Keratinocyte (primary cell): ENCODE data around the gene JOSD1. TPM values are rescaled to one million over a fixed set of nuclear protein-coding genes. Genes with fewer than 3 reads are reported as not detected.

ENCODE experiments used
- DNase-seq: peaks from one replicate; pipeline ENCODE4 v3.0.0-alpha.2; 2011; ENCODE audit warnings: low read depth, missing footprints, low spot score
- FAIRE-seq: peaks from 2 replicates; lab custom pipeline; 2011; peaks lifted over from hg19 to GRCh38; lab: Jason Lieb, UNC
- H2AFZ ChIP-seq: 2 replicates; pipeline ENCODE4 v1.6.0; 2012; ENCODE audit warnings: low read length, control low read depth, inconsistent platforms; ENCODE audit not compliant: control insufficient read depth
- H3K27ac ChIP-seq: 2 replicates; pipeline ENCODE4 v1.5.1; 2011; ENCODE audit warnings: low read length; ENCODE audit not compliant: control insufficient read depth, insufficient read depth
- H3K27me3 ChIP-seq: 3 replicates; pipeline ENCODE4 v1.6.0; 2011; ENCODE audit warnings: low read length; ENCODE audit not compliant: control insufficient read depth, insufficient read depth; ENCODE audit errors: extremely low read depth
- H3K36me3 ChIP-seq, 2 experiments: 2 replicates in 1 of 2; 3 replicates in 1 of 2; pipeline ENCODE4 v1.5.1; 2011; ENCODE audit warnings: low read length in 2 of 2, mild to moderate bottlenecking in 1 of 2; ENCODE audit not compliant: control insufficient read depth in 2 of 2, insufficient read depth in 2 of 2; ENCODE audit errors: extremely low read depth in 1 of 2
- H3K4me1 ChIP-seq: 3 replicates; pipeline ENCODE4 v1.5.1; 2011; ENCODE audit warnings: low read length; ENCODE audit not compliant: control insufficient read depth, insufficient read depth; ENCODE audit errors: extremely low read depth
- H3K4me2 ChIP-seq: 3 replicates; pipeline ENCODE4 v1.6.0; 2011; ENCODE audit warnings: low read depth, low read length; ENCODE audit not compliant: control insufficient read depth, insufficient read depth; ENCODE audit errors: extremely low read depth
- H3K4me3 ChIP-seq, 3 experiments: fragments of 200-600 bp in 1 of 3; sonication (generic) in 1 of 3; 2 replicates in 2 of 3; 3 replicates in 1 of 3; pipeline ENCODE4 v1.5.1; 2011 to 2016; ENCODE audit warnings: low read length in 3 of 3, mild to moderate bottlenecking in 3 of 3, control low read depth in 2 of 3, inconsistent platforms in 1 of 3, low read depth in 1 of 3, mixed read lengths in 1 of 3, mixed run types in 1 of 3, moderate library complexity in 1 of 3; ENCODE audit not compliant: control insufficient read depth in 2 of 3, insufficient read depth in 2 of 3; ENCODE audit errors: extremely low read depth in 1 of 3
- H3K79me2 ChIP-seq: 2 replicates; pipeline ENCODE4 v1.6.0; 2012; ENCODE audit warnings: low read length; ENCODE audit not compliant: control insufficient read depth, insufficient read depth
- H3K9ac ChIP-seq: 3 replicates; pipeline ENCODE4 v1.6.0; 2011; ENCODE audit warnings: low read length; ENCODE audit not compliant: control insufficient read depth, insufficient read depth; ENCODE audit errors: extremely low read depth
- H3K9me1 ChIP-seq: 3 replicates; pipeline ENCODE4 v1.6.0; 2011; ENCODE audit warnings: low read length; ENCODE audit not compliant: control insufficient read depth, insufficient read depth; ENCODE audit errors: extremely low read depth
- H3K9me3 ChIP-seq: 2 replicates; pipeline ENCODE4 v1.5.1; 2012; ENCODE audit warnings: low read depth, low read length; ENCODE audit not compliant: control insufficient read depth
- H4K20me1 ChIP-seq: 3 replicates; pipeline ENCODE4 v1.6.0; 2011; ENCODE audit warnings: low read length; ENCODE audit not compliant: control insufficient read depth, insufficient read depth; ENCODE audit errors: extremely low read depth
- EZH2 ChIP-seq: IDR thresholded peaks from one replicate; pipeline ENCODE4 v1.6.1; 2012; ENCODE audit warnings: inconsistent platforms, mild to moderate bottlenecking, low read length, moderate library complexity
- dilution Hi-C: fragments of 300-500 bp; cut with MboI; formaldehyde crosslinking; loops from one replicate; pipeline ENCODE4 v1.7.0; 2020; ENCODE audit warnings: low sequenced_read_pairs; ENCODE audit not compliant: extremely low pct_ligation_motif_present
- polyA plus RNA-seq, 5 experiments: library from polyadenylated mRNA; depleted of rRNA in 3 of 5; stranded (reverse) in 3 of 5; stranded (forward) in 1 of 5; unstranded in 1 of 5; fragments of >200 nt; gene quantifications; 1 replicate in 1 of 5; 2 replicates in 3 of 5; 3 replicates in 1 of 5; pipeline versions ENCODE4 v1.2.1 to v1.2.3, GENCODE V29; 2011 to 2012; ENCODE audit warnings: missing spikeins in 2 of 5, low read depth in 1 of 5, low replicate concordance in 1 of 5
- TF ChIP-seq, protein P1 (sequence below), 3 experiments: IDR thresholded peaks in 1 of 3; conservative IDR thresholded peaks in 1 of 3; optimal IDR thresholded peaks in 1 of 3; 2 replicates in 2 of 3; 3 replicates in 1 of 3; pipeline versions ENCODE3 to v1.5.1; 2011; ENCODE audit warnings: low read length in 3 of 3, mild to moderate bottlenecking in 3 of 3, moderate library complexity in 2 of 3, control low read depth in 1 of 3, inconsistent platforms in 1 of 3; ENCODE audit not compliant: insufficient read depth in 2 of 3; ENCODE audit errors: extremely low read depth in 1 of 3

Gene JOSD1
- polyA plus RNA-seq, 1 donor (not counting 4 experiments of a cell fraction or from before 2014, with no cell fraction given): 32.6 TPM

DNA sequence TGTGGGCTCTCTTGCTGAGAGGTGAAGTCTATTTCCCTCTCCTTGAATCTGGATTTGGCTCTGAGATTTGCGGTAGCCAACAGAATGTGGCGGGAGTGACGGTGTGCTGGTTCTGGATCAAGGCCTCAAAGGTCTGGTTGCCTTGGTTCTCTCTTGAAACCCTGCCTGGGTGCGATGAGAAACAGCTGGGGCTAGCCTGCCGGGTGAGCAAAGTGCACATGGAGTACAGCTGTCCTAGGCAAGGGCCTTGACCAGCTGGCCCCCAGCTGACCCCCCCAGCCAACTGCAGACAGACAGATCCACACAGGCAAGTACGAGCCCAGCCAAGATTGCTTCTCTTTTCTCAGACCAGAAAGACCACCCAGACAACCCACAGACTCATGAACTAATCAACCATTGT lies 44.2 kb upstream of the JOSD1 start:
- Histone ChIP-seq H4K20me1 (no peaks in the 10 kb centered on the region), H3K27ac (no peak overlapping the region), H3K36me3 (peaks cover 31 to 52% of the 10 kb centered on the region in 2 experiments), H3K79me2 (no peaks in the 10 kb centered on the region), H3K9ac (no peak overlapping the region), H2AFZ (no peak overlapping the region), H3K4me1 (peaks cover 18% of the 10 kb centered on the region), H3K4me2 (no peak overlapping the region), H3K27me3 (no peaks in the 10 kb centered on the region), H3K4me3 (no peak overlapping the region), H3K9me3 (no peaks in the 10 kb centered on the region), H3K9me1 (no peaks in the 10 kb centered on the region)
- no peak for FAIRE-seq
- no peak for TF ChIP-seq EZH2
- TF ChIP-seq, protein P1, sequence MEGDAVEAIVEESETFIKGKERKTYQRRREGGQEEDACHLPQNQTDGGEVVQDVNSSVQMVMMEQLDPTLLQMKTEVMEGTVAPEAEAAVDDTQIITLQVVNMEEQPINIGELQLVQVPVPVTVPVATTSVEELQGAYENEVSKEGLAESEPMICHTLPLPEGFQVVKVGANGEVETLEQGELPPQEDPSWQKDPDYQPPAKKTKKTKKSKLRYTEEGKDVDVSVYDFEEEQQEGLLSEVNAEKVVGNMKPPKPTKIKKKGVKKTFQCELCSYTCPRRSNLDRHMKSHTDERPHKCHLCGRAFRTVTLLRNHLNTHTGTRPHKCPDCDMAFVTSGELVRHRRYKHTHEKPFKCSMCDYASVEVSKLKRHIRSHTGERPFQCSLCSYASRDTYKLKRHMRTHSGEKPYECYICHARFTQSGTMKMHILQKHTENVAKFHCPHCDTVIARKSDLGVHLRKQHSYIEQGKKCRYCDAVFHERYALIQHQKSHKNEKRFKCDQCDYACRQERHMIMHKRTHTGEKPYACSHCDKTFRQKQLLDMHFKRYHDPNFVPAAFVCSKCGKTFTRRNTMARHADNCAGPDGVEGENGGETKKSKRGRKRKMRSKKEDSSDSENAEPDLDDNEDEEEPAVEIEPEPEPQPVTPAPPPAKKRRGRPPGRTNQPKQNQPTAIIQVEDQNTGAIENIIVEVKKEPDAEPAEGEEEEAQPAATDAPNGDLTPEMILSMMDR (optimal IDR thresholded peaks at IDR 0.05 in 1 of 3, IDR thresholded peaks at IDR 0.05 in 1 of 3, conservative IDR thresholded peaks at IDR 0.05 in 1 of 3; ENCODE audit: extremely low read depth in 1 of 3, insufficient read depth in 2 of 3, low read length in 3 of 3): no peak
- dilution Hi-C loops: no loop called here
- no peak for DNase-seq

DNA sequence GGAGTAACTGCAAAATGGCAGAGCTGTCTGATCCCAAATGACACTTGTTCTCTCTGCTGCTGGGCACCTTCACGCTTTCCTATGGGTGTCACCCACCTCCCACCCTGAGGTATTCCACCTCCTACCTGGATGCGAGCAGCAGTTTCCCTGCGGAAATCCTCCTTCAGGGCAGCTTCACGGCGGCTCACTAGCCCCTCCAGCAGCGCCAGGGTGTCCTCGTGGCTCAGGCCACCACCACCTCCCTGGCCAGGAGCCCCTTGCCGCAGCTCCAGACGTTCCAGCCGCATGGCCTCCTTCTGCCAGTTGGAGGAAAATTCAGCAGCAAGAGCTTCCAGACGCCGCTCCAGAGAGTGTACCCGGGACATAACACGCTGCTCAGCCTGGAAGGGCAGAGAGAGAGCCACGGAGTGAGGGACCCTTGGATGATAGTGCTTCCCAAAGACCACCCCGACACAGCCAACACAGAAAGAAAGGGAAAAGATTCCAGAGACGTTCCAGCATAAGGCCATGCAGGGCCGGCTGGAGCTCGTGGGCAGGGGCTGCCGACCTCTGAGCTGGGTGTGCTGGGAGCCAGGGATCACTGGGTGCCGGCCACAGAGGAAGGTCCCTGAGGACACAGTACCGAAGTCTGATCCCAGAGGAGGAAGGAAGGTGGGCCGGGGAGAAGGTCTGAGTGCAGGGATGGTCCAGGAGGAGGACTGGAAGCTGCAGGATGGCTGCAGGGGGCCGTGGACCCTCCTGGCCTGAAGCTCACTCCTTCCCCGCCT lies 41.6 kb upstream of the JOSD1 start:
- FAIRE-seq (no peak), DNase-seq (no peak)
- H3K4me2 ChIP-seq: no peak overlapping the region
- H3K4me3 ChIP-seq: no peak overlapping the region
- no peaks in the 10 kb centered on the region for H3K9me3 ChIP-seq
- H2AFZ ChIP-seq: no peak overlapping the region
- peaks cover 44 to 68% of the 10 kb centered on the region in 2 experiments for H3K36me3 ChIP-seq
- TF ChIP-seq, protein P1 (optimal IDR thresholded peaks at IDR 0.05 in 1 of 3, IDR thresholded peaks at IDR 0.05 in 1 of 3, conservative IDR thresholded peaks at IDR 0.05 in 1 of 3; ENCODE audit: extremely low read depth in 1 of 3, insufficient read depth in 2 of 3, low read length in 3 of 3): no peak
- no peak for TF ChIP-seq EZH2
- dilution Hi-C loops: no loop called here
- H3K27me3 ChIP-seq: no peaks in the 10 kb centered on the region
- H3K9me1 ChIP-seq: no peaks in the 10 kb centered on the region
- no peak overlapping the region for H3K9ac ChIP-seq
- no peaks in the 10 kb centered on the region for H3K79me2 ChIP-seq
- H3K27ac ChIP-seq: no peak overlapping the region
- H3K4me1 ChIP-seq: peaks cover 9% of the 10 kb centered on the region
- no peaks in the 10 kb centered on the region for H4K20me1 ChIP-seq
